Upper lobe of left lung (tissue), 4 donors: Measurements from ENCODE around the gene CCT8.

Experiments
- CTCF ChIP-seq, 6 experiments: fragments of 450-650 bp in 4 of 6; fragments of 200-600 bp in 2 of 6; sonication (generic) in 2 of 6; IDR thresholded peaks; one replicate each; pipeline ENCODE4 v1.5.1; 2016 to 2019; ENCODE audit warnings: antibody characterized with exemption in 6 of 6
- EP300 ChIP-seq, 4 donors: sonication (generic); formaldehyde crosslinking; IDR thresholded peaks; one replicate each; pipeline ENCODE4 v1.5.1; 2017; ENCODE audit warnings: antibody characterized with exemption in 4 of 4, control low read depth in 2 of 4
- POLR2A ChIP-seq, 4 donors: fragments of 450-650 bp; IDR thresholded peaks; one replicate each; pipeline ENCODE4 v1.5.1; 2016 to 2017; ENCODE audit warnings: antibody characterized with exemption in 4 of 4, mild to moderate bottlenecking in 2 of 4
- POLR2AphosphoS5 ChIP-seq, 2 donors: sonication (generic); formaldehyde crosslinking; IDR thresholded peaks; one replicate each; pipeline ENCODE4 v1.5.1; 2017; ENCODE audit warnings: antibody characterized with exemption in 2 of 2

GRCh38 chr21:29105218-29105617 is 31.8 kb upstream of the CCT8 start:
- no peak for TF ChIP-seq CTCF (IDR thresholded peaks at IDR 0.05)
- TF ChIP-seq POLR2AphosphoS5 (IDR thresholded peaks at IDR 0.05) = no peak
- TF ChIP-seq POLR2A (IDR thresholded peaks at IDR 0.05) = no peak
- no peak for TF ChIP-seq EP300 (IDR thresholded peaks at IDR 0.05)
